Measurements from ENCODE around the gene PCF11. TPM values are rescaled to one million over a fixed set of nuclear protein-coding genes. Genes with fewer than 3 reads are reported as not detected.

PCF11 gene
- total RNA-seq, 1 experiment from 2014 or later, result 41.9 TPM

DNA sequence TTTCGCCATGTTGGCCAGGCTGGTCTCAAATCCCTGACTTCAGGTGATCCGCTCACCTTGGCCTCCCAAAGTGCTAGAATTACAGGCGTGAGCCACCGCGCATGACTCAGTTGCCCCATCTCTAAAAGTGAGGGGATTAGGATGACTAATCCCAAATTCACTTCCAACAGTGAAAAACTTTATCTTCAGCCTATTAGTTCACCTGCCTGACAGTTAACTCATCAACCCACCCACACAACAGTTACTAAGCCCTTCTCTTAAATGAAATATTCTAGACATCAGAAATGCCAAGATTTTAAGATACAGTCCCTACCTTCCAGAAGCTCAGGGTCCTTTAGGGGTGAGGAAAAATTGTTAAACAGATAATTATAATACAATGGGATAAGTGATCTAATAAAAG is 34.6 kb downstream of the PCF11 start:
- Histone ChIP-seq H3K9ac (ENCODE audit: low read length) (no peak overlapping the region), H3K27ac (ENCODE audit: low read depth, low read length) (no peak overlapping the region), H2AFZ (ENCODE audit: low read depth, low read length, poor library complexity, severe bottlenecking) (no peak overlapping the region), H3K9me3 (ENCODE audit: control insufficient read depth in 1 of 2, insufficient read depth in 1 of 2, low read depth in 1 of 2, low read length in 2 of 2) (no peaks in the 10 kb centered on the region), H3K4me3 (replicated peaks in 1 of 2; ENCODE audit: low read depth in 1 of 2, low read length in 2 of 2) (no peak overlapping the region), H3K4me1 (ENCODE audit: control insufficient read depth in 1 of 2, insufficient read depth in 2 of 2, low read length in 2 of 2) (peaks cover 12 to 19% of the 10 kb centered on the region in 2 experiments), H3K36me3 (ENCODE audit: control insufficient read depth in 1 of 2, insufficient read depth in 2 of 2, low read length in 2 of 2) (peaks cover 9 to 14% of the 10 kb centered on the region in 2 experiments; a peak in 3 of 4 replicates), H4K20me1 (ENCODE audit: insufficient read depth) (no peaks in the 10 kb centered on the region), H3K79me2 (ENCODE audit: insufficient read depth, low read length) (peaks cover 21% of the 10 kb centered on the region), H3K4me2 (ENCODE audit: low read length) (no peak overlapping the region), H3K9me2 (ENCODE audit: insufficient read depth) (no peaks in the 10 kb centered on the region), H3K27me3 (ENCODE audit: insufficient read depth, low read length) (no peaks in the 10 kb centered on the region)
- ChIA-PET RAD21 (ENCODE audit: low non-redundant PET in 1 of 2, low total read pairs in 2 of 2, uncharacterized antibody in 2 of 2, unreplicated experiment in 2 of 2) (no interaction called here), CTCF (no interaction called here), POLR2A (no interaction called here)
- TF ChIP-seq YY1 (IDR thresholded peaks at IDR 0.05; ENCODE audit: extremely low read depth, insufficient replicate concordance, low read depth, low read length), result no peak
- no peak for TF ChIP-seq CTCF (IDR thresholded peaks at IDR 0.05 in 2 of 3, conservative IDR thresholded peaks at IDR 0.05 in 1 of 3; ENCODE audit: borderline replicate concordance in 1 of 3, insufficient read depth in 1 of 3, low read depth in 2 of 3, low read length in 2 of 3)
- no peak for TF ChIP-seq SIN3A (IDR thresholded peaks at IDR 0.05; ENCODE audit: low read depth)
- TF ChIP-seq ZFX (IDR thresholded peaks at IDR 0.05), result no peak
- TF ChIP-seq, protein P1, sequence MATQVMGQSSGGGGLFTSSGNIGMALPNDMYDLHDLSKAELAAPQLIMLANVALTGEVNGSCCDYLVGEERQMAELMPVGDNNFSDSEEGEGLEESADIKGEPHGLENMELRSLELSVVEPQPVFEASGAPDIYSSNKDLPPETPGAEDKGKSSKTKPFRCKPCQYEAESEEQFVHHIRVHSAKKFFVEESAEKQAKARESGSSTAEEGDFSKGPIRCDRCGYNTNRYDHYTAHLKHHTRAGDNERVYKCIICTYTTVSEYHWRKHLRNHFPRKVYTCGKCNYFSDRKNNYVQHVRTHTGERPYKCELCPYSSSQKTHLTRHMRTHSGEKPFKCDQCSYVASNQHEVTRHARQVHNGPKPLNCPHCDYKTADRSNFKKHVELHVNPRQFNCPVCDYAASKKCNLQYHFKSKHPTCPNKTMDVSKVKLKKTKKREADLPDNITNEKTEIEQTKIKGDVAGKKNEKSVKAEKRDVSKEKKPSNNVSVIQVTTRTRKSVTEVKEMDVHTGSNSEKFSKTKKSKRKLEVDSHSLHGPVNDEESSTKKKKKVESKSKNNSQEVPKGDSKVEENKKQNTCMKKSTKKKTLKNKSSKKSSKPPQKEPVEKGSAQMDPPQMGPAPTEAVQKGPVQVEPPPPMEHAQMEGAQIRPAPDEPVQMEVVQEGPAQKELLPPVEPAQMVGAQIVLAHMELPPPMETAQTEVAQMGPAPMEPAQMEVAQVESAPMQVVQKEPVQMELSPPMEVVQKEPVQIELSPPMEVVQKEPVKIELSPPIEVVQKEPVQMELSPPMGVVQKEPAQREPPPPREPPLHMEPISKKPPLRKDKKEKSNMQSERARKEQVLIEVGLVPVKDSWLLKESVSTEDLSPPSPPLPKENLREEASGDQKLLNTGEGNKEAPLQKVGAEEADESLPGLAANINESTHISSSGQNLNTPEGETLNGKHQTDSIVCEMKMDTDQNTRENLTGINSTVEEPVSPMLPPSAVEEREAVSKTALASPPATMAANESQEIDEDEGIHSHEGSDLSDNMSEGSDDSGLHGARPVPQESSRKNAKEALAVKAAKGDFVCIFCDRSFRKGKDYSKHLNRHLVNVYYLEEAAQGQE (IDR thresholded peaks at IDR 0.05; ENCODE audit: low read depth), result no peak
- no peak for TF ChIP-seq TCF7L2 (IDR thresholded peaks at IDR 0.05; ENCODE audit: borderline replicate concordance, extremely low read depth, insufficient read depth, insufficient read length)
- no peak for TF ChIP-seq EGR1 (IDR thresholded peaks at IDR 0.05; ENCODE audit: low read depth)
- TF ChIP-seq, protein P2, sequence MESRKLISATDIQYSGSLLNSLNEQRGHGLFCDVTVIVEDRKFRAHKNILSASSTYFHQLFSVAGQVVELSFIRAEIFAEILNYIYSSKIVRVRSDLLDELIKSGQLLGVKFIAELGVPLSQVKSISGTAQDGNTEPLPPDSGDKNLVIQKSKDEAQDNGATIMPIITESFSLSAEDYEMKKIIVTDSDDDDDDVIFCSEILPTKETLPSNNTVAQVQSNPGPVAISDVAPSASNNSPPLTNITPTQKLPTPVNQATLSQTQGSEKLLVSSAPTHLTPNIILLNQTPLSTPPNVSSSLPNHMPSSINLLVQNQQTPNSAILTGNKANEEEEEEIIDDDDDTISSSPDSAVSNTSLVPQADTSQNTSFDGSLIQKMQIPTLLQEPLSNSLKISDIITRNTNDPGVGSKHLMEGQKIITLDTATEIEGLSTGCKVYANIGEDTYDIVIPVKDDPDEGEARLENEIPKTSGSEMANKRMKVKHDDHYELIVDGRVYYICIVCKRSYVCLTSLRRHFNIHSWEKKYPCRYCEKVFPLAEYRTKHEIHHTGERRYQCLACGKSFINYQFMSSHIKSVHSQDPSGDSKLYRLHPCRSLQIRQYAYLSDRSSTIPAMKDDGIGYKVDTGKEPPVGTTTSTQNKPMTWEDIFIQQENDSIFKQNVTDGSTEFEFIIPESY (IDR thresholded peaks at IDR 0.05; ENCODE audit: extremely low read depth, insufficient replicate concordance, low read length), result no peak
- no peak for TF ChIP-seq POLR2AphosphoS5 (IDR thresholded peaks at IDR 0.05; ENCODE audit: low read depth, low read length)
- TF ChIP-seq RAD21 (IDR thresholded peaks at IDR 0.05; ENCODE audit: low read depth), result no peak
- TF ChIP-seq ZNF274 (IDR thresholded peaks at IDR 0.05; ENCODE audit: low read depth, low read length), result no peak
- TF ChIP-seq POLR2A (IDR thresholded peaks at IDR 0.05; ENCODE audit: borderline replicate concordance, extremely low read depth, insufficient read depth, insufficient read length), result no peak
- TF ChIP-seq CBX3 (IDR thresholded peaks at IDR 0.05; ENCODE audit: low read depth), result no peak
- no peak for TF ChIP-seq CEBPB (IDR thresholded peaks at IDR 0.05; ENCODE audit: low read depth)
- DNase-seq (ENCODE audit: low read depth, low spot score) (no peak), ATAC-seq (no peak)
- BruUV-seq (replicated peaks), result no TSS peak
- intact Hi-C loops (cut with micrococcal nuclease), result loop anchor here (5.0 kb wide), 1 partner anchor 34 kb away; the partner anchor contains the start of gene PCF11

All from HCT116 (cell line).